Stimulated activated CD8-positive, alpha-beta memory T cell treated with anti-CD3 and anti-CD28 coated beads, Interleukin-7, amount 100 ng/mL, for 48 hours (primary cell): ENCODE measurements around the gene GRHPR.
"Not testable (repeated sequence)": the region's sequence is repeated elsewhere in the genome, so short reads cannot be mapped to it uniquely, and the experiment has no call there.

Experiments used
- DNase-seq, 2 donors: peaks; one replicate each; pipeline ENCODE4 v3.0.0-alpha.2; 2020; ENCODE audit warnings: low read depth in 1 of 2; ENCODE audit errors: extremely low read depth in 1 of 2

The GRHPR gene

GRCh38 chr9:37444890-37445289, 22.4 kb downstream of the GRHPR start:
- no peak for DNase-seq

- no peak for DNase-seq
Measured at GRCh38 chr9:37445832-37446231, 23.3 kb downstream of the GRHPR start.

- DNase-seq: no peak
Measured at GRCh38 chr9:37446401-37446800, 23.9 kb downstream of the GRHPR start.

GRCh38 chr9:37447111-37447510, 24.6 kb downstream of the GRHPR start:
- no peak for DNase-seq

- DNase-seq: no peak
Measured at GRCh38 chr9:37449862-37450632, 27.6 kb downstream of the GRHPR start.

- no peak for DNase-seq
Measured at GRCh38 chr9:37451628-37452027, 29.1 kb downstream of the GRHPR start.

- no peak for DNase-seq
Measured at GRCh38 chr9:37452611-37453010, 30.1 kb downstream of the GRHPR start.

GRCh38 chr9:37453827-37454226, 31.3 kb downstream of the GRHPR start:
- DNase-seq: no peak

GRCh38 chr9:37454238-37454637, 31.7 kb downstream of the GRHPR start:
- DNase-seq: no peak

- DNase-seq: no peak
Measured at GRCh38 chr9:37455884-37456647, 33.6 kb downstream of the GRHPR start.

GRCh38 chr9:37456817-37457216, 34.3 kb downstream of the GRHPR start:
- no peak for DNase-seq

- no peak for DNase-seq
Measured at GRCh38 chr9:37464006-37464405, 41.5 kb downstream of the GRHPR start.

GRCh38 chr9:37464426-37465248, 42.1 kb downstream of the GRHPR start:
- DNase-seq: peak in 1 of 2 donors; percentile 44

GRCh38 chr9:37465249-37466036, 42.9 kb downstream of the GRHPR start, which contains the start of gene ZBTB5:
ZBTB5 (minus strand) TSS chr9:37465450; CDS start chr9:37442551, 22,899 bp downstream.
- DNase-seq: peak; percentile 96 to 99

- DNase-seq: peak in 1 of 2 donors; percentile 20
Measured at GRCh38 chr9:37466037-37466709, 43.7 kb downstream of the GRHPR start.

GRCh38 chr9:37467530-37467929, 45.0 kb downstream of the GRHPR start:
- not testable (repeated sequence) for DNase-seq

- DNase-seq: no peak
Measured at GRCh38 chr9:37468620-37469019, 46.1 kb downstream of the GRHPR start.

- DNase-seq: no peak
Measured at GRCh38 chr9:37471942-37472684, 49.6 kb downstream of the GRHPR start.

GRCh38 chr9:37473982-37474381, 51.5 kb downstream of the GRHPR start:
- DNase-seq: not testable (repeated sequence)
